Stimulated activated CD8-positive, alpha-beta memory T cell treated with anti-CD3 and anti-CD28 coated beads, Interleukin-7, amount 100 ng/mL, for 1 hour (primary cell): ENCODE results near the gene CD1D.
"Not testable (repeated sequence)": the region's sequence is repeated elsewhere in the genome, so short reads cannot be mapped to it uniquely, and the experiment has no call there.

ENCODE experiments used
- DNase-seq, 2 donors: peaks; one replicate each; pipeline ENCODE4 v3.0.0-alpha.2; 2020; ENCODE audit warnings: low read depth in 2 of 2

The CD1D gene

GRCh38 chr1:158176399-158176798 is 4.3 kb upstream of the CD1D start:
- no peak for DNase-seq

DNA sequence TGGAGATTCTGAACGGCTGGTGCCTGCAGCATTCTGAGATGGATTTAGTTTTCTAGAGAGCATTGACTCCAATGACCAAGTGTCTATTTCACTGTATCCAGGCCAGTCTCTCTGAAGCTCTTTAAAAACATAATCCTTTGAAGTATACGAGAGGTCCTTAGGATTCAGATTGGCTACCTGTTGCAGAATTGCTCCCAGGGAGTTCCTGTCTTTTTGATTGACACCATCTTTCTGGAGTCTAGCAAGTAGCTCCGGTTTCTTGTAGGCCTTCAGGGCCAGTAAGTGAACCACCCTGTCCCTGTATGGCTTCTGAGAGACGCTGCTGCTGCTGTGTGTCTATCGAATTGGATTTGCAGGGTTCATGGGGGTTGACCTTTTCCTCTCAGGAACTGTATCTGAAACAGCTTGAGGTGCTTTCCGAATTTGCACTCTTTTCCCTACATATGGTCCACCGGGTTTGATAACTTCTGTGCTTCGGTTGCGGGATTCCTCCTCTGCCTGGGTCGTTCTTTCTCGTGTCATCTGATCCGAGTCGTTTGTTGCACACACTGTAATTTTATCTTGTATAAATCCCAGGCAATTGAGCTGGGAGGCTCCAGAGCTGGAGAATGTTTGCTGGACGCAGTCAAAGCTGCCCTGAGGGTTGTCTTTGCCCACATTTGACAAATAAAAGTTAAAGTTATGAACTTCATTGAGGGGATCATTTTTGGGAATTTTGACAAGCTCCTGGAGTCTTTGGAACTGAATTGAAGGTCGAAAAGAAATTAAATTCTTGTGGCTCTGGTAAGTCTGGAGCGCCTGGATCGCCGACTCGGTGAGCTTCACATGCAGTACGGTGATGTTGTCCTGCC is 3.6 kb upstream of the CD1D start:
- DNase-seq = not testable (repeated sequence)

DNA sequence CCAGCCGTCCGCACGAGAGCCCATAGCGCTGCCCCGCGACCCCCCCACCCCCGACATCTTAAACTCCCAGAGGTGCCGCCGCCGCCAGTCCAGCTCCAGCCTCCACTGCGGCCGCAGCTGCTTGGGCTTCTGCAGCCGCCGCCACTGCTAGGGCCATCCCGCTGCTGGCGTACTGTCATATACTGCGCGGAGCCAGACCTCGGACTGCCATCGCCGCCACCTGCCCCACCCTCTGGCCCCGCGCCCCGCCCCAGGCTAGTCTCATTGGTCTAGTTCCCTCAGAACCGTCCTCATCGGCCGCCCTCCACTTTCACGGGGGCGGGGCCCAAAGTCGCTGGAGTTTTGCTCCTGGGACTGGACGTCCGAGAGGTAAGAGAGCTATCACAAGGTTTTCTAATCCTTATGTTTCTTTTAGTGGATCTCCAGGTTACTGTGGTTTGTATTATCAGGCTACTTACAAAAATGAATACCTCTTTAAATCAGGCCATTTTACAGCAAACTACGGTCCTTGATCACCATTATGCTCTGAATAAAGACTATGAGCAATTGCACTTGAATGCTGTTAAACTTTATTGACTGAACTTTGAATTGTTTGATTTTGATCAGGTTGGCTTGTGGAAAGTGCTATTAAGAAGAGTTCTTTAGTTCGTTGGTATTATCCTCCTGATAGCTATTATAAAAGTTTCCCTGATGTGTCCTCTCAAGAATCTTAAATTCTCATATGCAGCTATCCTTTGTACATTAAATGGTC is 2.8 kb upstream of the CD1D start:
- DNase-seq = no peak

- DNase-seq = no peak
These were observed 1.2 kb upstream of the CD1D start for GRCh38 chr1:158179301-158180041.

- no peak for DNase-seq
These were observed 855 bp downstream of the CD1D start for GRCh38 chr1:158181577-158181922.

DNA sequence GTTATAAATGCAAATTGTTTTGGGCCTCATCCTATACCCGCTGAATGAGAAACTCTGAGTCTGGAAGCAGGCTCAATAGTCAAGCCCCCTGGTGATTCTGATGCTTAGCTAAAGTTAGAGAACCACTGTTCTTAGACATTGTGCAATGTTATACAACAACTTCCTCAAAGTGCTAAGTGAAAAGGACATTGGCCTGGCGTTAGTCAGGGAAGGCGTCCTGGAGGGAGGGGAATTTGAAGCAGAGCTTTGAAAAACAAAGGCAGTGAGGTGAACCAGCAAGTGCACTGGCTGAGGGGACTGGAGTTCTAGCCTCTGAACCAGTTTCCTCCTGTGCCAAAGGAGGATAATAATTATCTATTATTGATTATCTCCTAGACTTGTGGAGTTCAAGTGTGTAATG is 5.1 kb downstream of the CD1D start:
- DNase-seq = no peak

DNA sequence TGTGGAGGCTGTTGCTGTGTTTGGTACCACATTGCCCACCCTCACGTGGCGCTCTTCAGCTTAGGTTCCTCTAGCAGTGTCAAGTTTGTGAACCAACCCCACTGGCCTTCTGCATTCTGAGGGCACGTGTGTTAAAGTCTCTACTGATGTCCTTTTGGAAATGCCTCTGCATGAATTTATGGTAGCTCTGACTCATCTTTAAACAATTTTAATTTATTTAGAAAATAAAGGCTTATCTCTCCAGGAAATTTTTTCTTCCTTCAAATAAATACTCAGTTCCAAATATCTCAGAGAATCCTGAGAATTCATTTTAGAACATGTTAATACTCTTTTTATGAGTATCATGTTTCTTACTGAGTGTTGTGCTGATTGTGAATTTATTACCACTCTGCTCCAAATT is 5.5 kb downstream of the CD1D start:
- DNase-seq = no peak

DNA sequence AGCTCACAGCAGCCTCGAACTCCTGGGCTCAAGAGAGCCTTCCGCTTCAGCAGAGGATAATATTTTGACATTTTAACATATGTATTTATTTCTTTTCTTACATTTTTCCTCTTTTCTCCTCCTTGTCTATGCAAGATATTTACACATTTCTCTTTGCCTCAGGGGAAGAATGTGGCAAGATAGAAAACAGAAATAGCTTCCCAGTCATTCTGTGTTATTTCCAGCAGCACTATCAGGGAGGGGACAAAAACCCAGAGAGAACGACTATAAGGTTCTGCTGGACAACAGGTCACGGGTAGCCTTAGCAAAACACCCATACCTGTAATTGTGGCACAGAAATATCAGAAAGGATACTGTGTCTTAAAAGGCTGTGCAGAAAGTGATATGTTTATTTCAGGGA is 7.9 kb downstream of the CD1D start:
- no peak for DNase-seq

DNA sequence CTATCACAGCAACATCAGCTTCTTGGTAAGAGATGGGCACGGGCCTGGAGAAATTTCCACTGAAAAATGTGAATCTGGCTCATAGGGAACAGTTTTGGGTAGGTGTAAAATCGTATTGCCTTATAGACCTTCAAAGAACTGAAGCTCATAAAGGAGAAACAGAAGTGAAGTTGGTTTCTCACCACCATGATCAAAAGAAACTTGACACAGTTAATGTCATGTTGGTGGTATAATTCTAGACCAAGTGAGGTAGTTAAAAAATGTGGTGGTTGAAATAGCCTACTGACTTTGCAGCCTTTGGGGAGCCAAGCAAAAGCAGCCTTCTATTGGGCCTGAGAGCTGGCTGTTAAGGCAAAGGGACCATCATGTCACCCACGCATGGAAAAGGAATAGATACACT is 8.9 kb downstream of the CD1D start:
- no peak for DNase-seq

- no peak for DNase-seq
These were observed 10.6 kb downstream of the CD1D start for GRCh38 chr1:158191299-158191698.

DNA sequence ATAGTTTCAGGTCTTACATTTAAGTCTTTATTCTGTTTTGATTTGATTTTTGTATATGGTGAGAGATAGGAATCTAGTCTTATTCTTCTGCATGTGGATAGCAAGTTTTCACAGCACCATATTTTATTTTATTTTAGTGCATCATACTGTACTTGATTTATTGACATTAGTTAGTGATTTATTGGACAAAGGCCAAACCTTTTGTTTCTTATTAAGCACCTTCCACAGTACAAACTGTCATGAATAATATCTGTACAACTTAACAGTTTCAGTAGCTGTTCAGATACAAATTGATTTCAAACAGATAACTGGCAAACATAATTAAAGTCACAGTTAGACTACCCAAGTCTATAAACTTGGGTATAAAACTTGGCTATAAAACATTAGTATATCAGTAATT is 15.8 kb downstream of the CD1D start:
- DNase-seq = no peak

GRCh38 chr1:158199849-158200248 is 19.2 kb downstream of the CD1D start:
- no peak for DNase-seq

GRCh38 chr1:158200527-158200926 is 19.8 kb downstream of the CD1D start:
- DNase-seq = no peak

DNA sequence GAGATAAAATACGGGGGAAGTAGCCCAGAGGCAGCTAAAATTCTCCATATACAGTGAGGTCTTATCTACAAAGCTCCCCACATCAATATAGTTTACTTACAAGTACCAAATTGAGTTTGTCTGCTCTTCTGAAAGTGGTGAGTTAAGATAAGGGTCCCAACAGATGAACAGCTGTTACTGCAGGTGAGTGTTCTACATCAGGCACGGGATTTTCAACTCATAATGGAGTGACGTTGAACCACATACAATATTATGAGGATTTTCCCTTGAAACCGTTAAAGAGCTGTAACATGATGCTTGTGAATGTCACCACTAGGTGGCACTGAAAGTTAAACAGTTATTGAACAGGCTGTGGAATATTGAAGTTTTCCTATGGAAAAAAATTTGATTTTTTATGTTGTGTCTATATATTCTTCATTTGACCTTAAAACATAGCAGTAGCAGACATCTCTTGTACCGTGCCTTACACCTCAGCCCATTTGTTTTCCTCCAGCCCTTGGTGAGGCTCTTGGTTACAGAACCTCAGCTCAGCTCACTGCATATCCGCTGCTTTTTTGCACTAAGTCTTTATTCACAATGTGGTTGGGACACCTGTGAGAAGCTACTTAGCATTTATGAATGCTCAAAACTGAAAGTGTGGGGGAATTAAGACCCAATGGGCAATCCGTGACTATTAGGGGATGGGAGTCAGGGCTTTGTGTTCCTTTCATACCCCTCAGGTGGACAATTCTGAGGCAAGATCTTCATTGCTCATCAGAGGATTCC is 23.2 kb downstream of the CD1D start:
- DNase-seq = no peak

DNA sequence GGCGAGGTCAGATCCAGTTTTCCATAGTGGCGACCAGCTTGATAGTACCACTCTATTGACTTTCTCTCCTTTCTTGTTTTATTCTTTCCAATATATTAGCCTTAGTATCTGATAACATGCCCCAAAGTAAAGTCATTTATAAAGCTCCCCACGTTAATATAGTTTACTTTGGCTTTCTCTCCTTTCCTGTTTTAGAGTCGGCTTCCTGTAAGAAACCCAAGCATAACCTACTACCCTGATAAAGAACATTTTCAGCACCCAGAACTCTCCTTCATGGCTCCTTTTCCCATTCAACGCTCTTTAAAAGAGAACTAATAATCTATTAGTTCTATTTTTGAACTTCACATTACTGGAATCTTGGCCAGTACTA is 23.7 kb downstream of the CD1D start:
- no peak for DNase-seq

- DNase-seq = no peak
These were observed 28.0 kb downstream of the CD1D start for GRCh38 chr1:158208586-158209116.

DNA sequence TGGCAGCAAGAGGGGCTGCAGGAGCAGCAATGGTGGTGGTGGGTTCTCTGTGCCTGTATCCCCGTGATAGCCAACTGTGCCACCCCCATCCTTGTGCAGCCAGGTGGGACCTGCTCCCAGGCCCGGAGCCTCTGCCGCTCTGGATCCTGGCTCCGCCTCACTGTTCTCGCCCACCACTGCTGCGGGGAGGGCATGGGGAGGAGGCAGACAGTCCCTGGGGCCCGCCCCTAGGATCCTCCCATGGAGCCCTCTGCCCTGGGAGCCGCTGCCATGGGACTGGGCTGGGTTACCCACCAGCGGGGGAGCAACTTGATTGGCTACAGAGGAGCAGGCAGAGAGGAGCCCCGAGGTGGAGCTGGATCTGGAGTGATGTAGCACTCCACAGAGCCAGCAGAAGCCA is 31.6 kb downstream of the CD1D start:
- no peak for DNase-seq

- not testable (repeated sequence) for DNase-seq
These were observed 42.8 kb downstream of the CD1D start for GRCh38 chr1:158223445-158223844.

- no peak for DNase-seq
These were observed 47.4 kb downstream of the CD1D start for GRCh38 chr1:158227904-158228623.
